Measurements from ENCODE around the gene CEP290. TPM values are rescaled to one million over a fixed set of nuclear protein-coding genes. Genes with fewer than 3 reads are reported as not detected.
"Not testable (repeated sequence)": the region's sequence is repeated elsewhere in the genome, so short reads cannot be mapped to it uniquely, and the experiment has no call there.

The CEP290 gene
- total and polyA plus RNA-seq, 3 experiments from 2014 or later, result 9.8 to 15.9 (median 14.2) TPM

DNA sequence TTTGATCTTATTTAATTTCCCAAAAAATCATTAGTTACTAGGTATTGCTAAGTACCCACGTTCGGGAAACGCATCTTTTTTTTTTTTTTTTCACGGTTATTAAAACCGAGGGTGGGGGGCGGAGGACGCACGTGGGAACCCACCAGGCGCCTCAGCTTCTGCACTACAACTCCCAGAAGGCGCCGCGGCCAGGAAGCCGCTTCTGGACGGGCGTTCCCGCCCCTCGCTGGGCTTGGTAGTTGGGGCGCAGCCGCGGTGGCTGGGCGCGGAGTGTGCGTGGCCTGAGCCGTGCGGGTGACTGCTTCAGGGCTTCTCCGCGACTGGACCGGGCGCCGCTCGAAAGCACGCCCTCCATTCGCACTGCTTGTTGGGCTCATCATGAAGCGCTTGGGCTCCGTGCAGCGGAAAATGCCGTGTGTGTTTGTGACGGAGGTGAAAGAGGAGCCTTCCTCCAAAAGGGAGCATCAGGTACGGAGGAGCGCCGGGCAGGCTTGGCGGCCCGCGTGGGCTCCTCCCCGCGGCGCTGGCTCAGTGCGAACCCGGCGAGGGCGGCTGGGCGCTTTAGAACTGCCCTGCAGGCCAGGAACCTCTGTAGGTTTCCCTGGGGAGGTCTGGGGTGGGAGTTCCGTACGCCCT lies 106.5 kb downstream of the CEP290 start:
- Mint-ChIP-seq H3K4me1 (peaks cover 56 to 66% (median 61%) of the 10 kb centered on the region in 3 donors), H3K27me3 (peaks cover 0 to 3% of the 10 kb centered on the region in 2 donors), H3K4me3 (peak overlapping the region; percentile 94 to 99 (median 96)), H3K9me3 (no peaks in the 10 kb centered on the region), H3K36me3 (peaks cover 0 to 13% (median 0%) of the 10 kb centered on the region in 3 donors), H3K27ac (peak overlapping the region; percentile 58 to 96 (median 94))
- ChIA-PET CTCF (interaction anchor here (1.2 kb wide), 1 partner anchor 15 kb away, joined by 3 read pairs; no protein-coding TSS in a partner anchor), POLR2A (interaction anchor here (0.6 kb wide), 1 partner anchor 48 kb away, joined by 3 read pairs; no protein-coding TSS in a partner anchor)
- peak; percentile 77 to 90 (median 85) for DNase-seq
- H3K4me1 ChIP-seq (ENCODE audit: insufficient read depth, low read length), result peaks cover 18% of the 10 kb centered on the region
- H3K36me3 ChIP-seq (ENCODE audit: insufficient read depth, low read length), result no peaks in the 10 kb centered on the region
- peak overlapping the region; percentile 81 for H3K27ac ChIP-seq (ENCODE audit: low read depth, low read length)
- H3K4me3 ChIP-seq (ENCODE audit: low read length), result peak overlapping the region; percentile 59
- no peaks in the 10 kb centered on the region for H3K27me3 ChIP-seq (ENCODE audit: insufficient read depth, low read length, poor library complexity, severe bottlenecking)
- no peaks in the 10 kb centered on the region for H3K9me3 ChIP-seq (ENCODE audit: low read length)

DNA sequence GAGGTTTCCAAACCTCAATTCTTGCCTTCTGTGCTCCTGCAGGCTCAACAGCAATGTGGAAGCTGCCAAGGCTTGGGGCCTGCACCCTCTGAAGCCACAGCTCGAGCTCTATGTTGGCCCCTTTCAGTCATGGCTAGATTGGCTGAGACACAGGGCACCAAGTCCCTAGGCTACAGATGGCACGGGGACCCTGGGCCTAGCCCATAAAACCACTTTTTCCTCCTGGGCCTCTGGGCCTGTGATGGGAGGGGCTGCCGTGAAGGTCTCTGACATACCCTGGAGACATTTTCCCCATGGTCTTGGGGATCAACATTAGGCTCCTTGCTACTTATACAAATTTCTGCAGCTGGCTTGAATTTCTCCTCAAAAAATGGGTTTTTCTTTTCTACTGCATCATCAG lies 110.7 kb downstream of the CEP290 start:
- POLR2A ChIA-PET; H3K9me3 Mint-ChIP-seq; H3K4me1 ChIP-seq (ENCODE audit: insufficient read depth, low read length); CTCF ChIA-PET; H3K36me3 Mint-ChIP-seq; H3K36me3 ChIP-seq (ENCODE audit: insufficient read depth, low read length); H3K27me3 Mint-ChIP-seq; H3K27ac ChIP-seq (ENCODE audit: low read depth, low read length); H3K27me3 ChIP-seq (ENCODE audit: insufficient read depth, low read length, poor library complexity, severe bottlenecking); H3K9me3 ChIP-seq (ENCODE audit: low read length); H3K27ac Mint-ChIP-seq; H3K4me3 ChIP-seq (ENCODE audit: low read length); DNase-seq; H3K4me3 Mint-ChIP-seq: not testable (repeated sequence)
- peaks cover 20 to 23% (median 20%) of the 10 kb centered on the region in 3 donors for H3K4me1 Mint-ChIP-seq

DNA sequence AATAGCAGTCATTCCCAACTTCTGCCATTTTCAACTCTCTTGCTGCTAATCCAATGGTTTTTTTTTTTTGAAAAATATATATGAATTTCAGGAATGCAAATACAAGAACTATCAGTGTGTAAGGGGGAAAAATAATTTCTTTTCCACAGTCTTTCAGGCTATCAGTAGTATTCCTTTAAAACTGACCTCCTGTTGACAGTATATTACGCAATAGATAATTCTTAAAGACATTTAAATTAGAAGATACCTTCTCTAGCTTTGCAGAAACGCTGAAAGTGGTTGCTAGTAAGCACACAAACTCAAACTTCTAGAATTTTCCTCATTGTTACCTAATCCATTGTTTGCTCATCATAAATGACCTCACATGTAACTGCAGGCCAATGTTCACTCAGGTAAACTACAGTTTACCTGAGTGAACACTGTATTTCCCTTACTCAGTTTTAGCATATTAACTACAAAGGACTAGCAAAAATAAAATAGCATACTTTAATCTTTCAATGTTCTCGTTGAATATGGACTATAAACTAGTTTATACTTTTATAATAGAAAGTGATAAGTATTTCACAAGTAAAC lies 112.7 kb downstream of the CEP290 start, which contains the start of gene C12orf50:
Gene C12orf50 (minus strand): TSS at position 309 of the 573 bp plus-strand sequence. CDS start 2,439 bp downstream, outside the sequence.
- H3K27ac Mint-ChIP-seq, result peak within 1 kb of the TSS in 1 of 8 donors; percentile 36
- H3K4me1 ChIP-seq (ENCODE audit: insufficient read depth, low read length), result no peaks in the 10 kb centered on the region
- CTCF ChIA-PET, result no interaction called here
- no peaks in the 10 kb centered on the region for H3K9me3 Mint-ChIP-seq
- no peak within 1 kb of the TSS for H3K4me3 ChIP-seq (ENCODE audit: low read length)
- H3K36me3 Mint-ChIP-seq, result no peaks in the 10 kb centered on the region
- no peaks in the 10 kb centered on the region for H3K9me3 ChIP-seq (ENCODE audit: low read length)
- peaks cover 0 to 3% of the 10 kb centered on the region in 2 donors for H3K27me3 Mint-ChIP-seq
- no peak within 1 kb of the TSS for H3K27ac ChIP-seq (ENCODE audit: low read depth, low read length)
- no peaks in the 10 kb centered on the region for H3K36me3 ChIP-seq (ENCODE audit: insufficient read depth, low read length)
- peaks cover 5 to 6% (median 6%) of the 10 kb centered on the region in 3 donors for H3K4me1 Mint-ChIP-seq
- no peak for DNase-seq
- no peaks in the 10 kb centered on the region for H3K27me3 ChIP-seq (ENCODE audit: insufficient read depth, low read length, poor library complexity, severe bottlenecking)
- no peak within 1 kb of the TSS for H3K4me3 Mint-ChIP-seq
- POLR2A ChIA-PET, result no interaction called here

DNA sequence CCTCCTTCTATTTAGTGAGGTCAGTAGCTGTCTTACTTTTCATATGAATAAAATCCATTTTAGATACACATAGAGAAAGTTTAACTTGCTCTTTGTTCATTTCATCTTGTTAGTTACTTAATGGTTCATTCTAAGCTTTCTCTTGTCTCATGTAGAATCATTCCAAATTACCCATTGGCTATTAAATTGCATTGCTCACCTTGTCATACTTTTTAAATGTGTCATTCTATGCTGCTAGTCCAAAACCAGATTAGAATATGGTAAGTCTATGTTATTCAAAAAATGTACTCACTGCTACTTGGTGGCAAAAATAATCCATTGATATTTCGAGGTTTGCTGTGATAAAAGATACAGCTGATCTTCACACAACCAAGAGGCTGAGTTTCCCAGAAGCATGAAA lies 115.7 kb downstream of the CEP290 start:
- no peak overlapping the region for H3K27ac Mint-ChIP-seq
- POLR2A ChIA-PET, result no interaction called here

DNA sequence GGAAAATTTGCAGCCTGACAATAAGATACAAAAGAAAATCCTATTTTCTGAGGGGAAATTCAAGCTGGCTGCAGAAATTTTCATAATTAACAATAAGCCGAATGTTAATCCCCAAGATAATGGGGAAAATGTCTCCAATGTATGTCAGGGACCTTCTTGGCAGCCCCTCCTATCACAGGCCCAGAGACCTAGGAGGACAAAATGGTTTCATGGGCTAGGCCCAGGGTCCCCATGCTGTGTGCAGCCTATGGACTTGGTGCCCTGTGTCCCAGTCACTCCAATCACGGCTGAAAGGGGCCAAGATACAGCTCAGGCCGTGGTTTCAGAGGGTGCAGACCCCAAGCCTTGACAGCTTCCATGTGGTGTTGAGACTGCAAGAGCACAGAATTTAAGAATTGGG lies 123.9 kb downstream of the CEP290 start:
- ChIA-PET CTCF (no interaction called here), POLR2A (no interaction called here)
- Mint-ChIP-seq H3K9me3 (peaks cover 4 to 12% (median 6%) of the 10 kb centered on the region in 5 donors), H3K27me3 (peaks cover 12 to 52% of the 10 kb centered on the region in 2 donors), H3K4me3 (no peak overlapping the region), H3K4me1 (no peaks in the 10 kb centered on the region), H3K27ac (no peak overlapping the region), H3K36me3 (peaks cover 0 to 17% (median 2%) of the 10 kb centered on the region in 3 donors)
- Histone ChIP-seq H3K4me1 (ENCODE audit: insufficient read depth, low read length) (no peaks in the 10 kb centered on the region), H3K4me3 (ENCODE audit: low read length) (no peak overlapping the region), H3K9me3 (ENCODE audit: low read length) (no peaks in the 10 kb centered on the region), H3K27ac (ENCODE audit: low read depth, low read length) (no peak overlapping the region), H3K27me3 (ENCODE audit: insufficient read depth, low read length, poor library complexity, severe bottlenecking) (no peaks in the 10 kb centered on the region), H3K36me3 (ENCODE audit: insufficient read depth, low read length) (no peaks in the 10 kb centered on the region)
- no peak for DNase-seq

More for the DNA sequence above, 115.7 kb downstream of the CEP290 start:
- H3K27me3 Mint-ChIP-seq, result peaks cover 0 to 4% of the 10 kb centered on the region in 2 donors
- Histone ChIP-seq H3K36me3 (ENCODE audit: insufficient read depth, low read length) (no peaks in the 10 kb centered on the region), H3K4me1 (ENCODE audit: insufficient read depth, low read length) (no peaks in the 10 kb centered on the region), H3K27me3 (ENCODE audit: insufficient read depth, low read length, poor library complexity, severe bottlenecking) (no peaks in the 10 kb centered on the region), H3K9me3 (ENCODE audit: low read length) (no peaks in the 10 kb centered on the region), H3K4me3 (ENCODE audit: low read length) (no peak overlapping the region), H3K27ac (ENCODE audit: low read depth, low read length) (no peak overlapping the region)
- no peaks in the 10 kb centered on the region for H3K9me3 Mint-ChIP-seq
- H3K36me3 Mint-ChIP-seq, result no peaks in the 10 kb centered on the region
- no peaks in the 10 kb centered on the region for H3K4me1 Mint-ChIP-seq
- DNase-seq, result no peak
- H3K4me3 Mint-ChIP-seq, result no peak overlapping the region
- CTCF ChIA-PET, result no interaction called here

DNA sequence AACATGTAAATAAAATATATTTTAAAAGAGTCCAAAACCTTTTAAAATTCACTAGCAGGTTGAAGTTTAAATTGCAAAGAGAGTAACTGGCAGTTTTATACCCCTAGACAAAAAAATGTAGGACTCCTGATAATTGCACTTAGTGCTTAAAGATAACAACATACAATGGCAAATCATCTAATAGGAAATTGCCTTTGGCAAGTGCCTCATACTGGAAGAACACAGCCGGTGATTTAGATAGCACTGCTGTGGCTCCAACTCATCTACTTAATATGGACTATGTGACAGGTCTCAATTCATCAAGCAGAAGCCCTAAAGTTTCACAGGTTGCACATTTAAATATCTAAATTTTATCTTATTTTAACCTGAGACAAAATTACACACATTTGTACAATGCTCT lies 126.1 kb downstream of the CEP290 start:
- H3K27ac ChIP-seq (ENCODE audit: low read depth, low read length), result no peak overlapping the region

DNA sequence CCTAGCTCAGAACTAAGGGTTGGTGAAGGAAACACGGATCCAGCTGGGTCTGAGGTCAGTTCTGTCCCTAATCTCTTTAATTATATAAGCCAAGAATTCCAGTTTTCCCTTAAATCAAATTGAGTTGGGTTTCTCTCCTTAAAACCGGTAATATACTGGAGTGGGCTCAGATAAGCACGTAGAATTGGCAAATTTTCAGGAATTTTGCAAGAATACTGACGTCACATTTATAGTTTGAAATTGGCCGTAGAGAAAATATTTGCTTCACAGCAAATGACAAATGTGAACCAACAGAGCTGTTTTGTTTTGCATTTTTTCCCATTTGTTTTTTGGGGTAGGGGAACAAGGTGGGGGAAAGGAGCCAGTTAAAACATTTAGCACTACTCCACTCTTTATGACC lies 130.1 kb downstream of the CEP290 start:
- Histone ChIP-seq H3K27me3 (ENCODE audit: insufficient read depth, low read length, poor library complexity, severe bottlenecking) (no peaks in the 10 kb centered on the region), H3K9me3 (ENCODE audit: low read length) (no peaks in the 10 kb centered on the region), H3K4me3 (ENCODE audit: low read length) (no peak overlapping the region), H3K27ac (ENCODE audit: low read depth, low read length) (no peak overlapping the region), H3K36me3 (ENCODE audit: insufficient read depth, low read length) (no peaks in the 10 kb centered on the region), H3K4me1 (ENCODE audit: insufficient read depth, low read length) (no peaks in the 10 kb centered on the region)
- DNase-seq, result no peak
- Mint-ChIP-seq H3K4me1 (no peaks in the 10 kb centered on the region), H3K27ac (no peak overlapping the region), H3K36me3 (no peaks in the 10 kb centered on the region), H3K4me3 (no peak overlapping the region), H3K27me3 (peaks cover 6 to 31% of the 10 kb centered on the region in 2 donors), H3K9me3 (peaks cover 0 to 2% (median 0%) of the 10 kb centered on the region in 5 donors)
- ChIA-PET CTCF (no interaction called here), POLR2A (no interaction called here)

More for the DNA sequence above, 126.1 kb downstream of the CEP290 start:
- H3K4me3 Mint-ChIP-seq, result no peak overlapping the region
- DNase-seq, result no peak
- H3K27me3 Mint-ChIP-seq, result peaks cover 15 to 57% of the 10 kb centered on the region in 2 donors
- H3K4me1 Mint-ChIP-seq, result no peaks in the 10 kb centered on the region
- Histone ChIP-seq H3K27me3 (ENCODE audit: insufficient read depth, low read length, poor library complexity, severe bottlenecking) (no peaks in the 10 kb centered on the region), H3K9me3 (ENCODE audit: low read length) (no peaks in the 10 kb centered on the region), H3K4me1 (ENCODE audit: insufficient read depth, low read length) (no peaks in the 10 kb centered on the region), H3K36me3 (ENCODE audit: insufficient read depth, low read length) (no peaks in the 10 kb centered on the region), H3K4me3 (ENCODE audit: low read length) (no peak overlapping the region)
- peaks cover 4 to 12% (median 6%) of the 10 kb centered on the region in 5 donors for H3K9me3 Mint-ChIP-seq
- CTCF ChIA-PET, result no interaction called here
- POLR2A ChIA-PET, result no interaction called here
- H3K27ac Mint-ChIP-seq, result no peak overlapping the region
- H3K36me3 Mint-ChIP-seq, result peaks cover 0 to 16% (median 2%) of the 10 kb centered on the region in 3 donors

DNA sequence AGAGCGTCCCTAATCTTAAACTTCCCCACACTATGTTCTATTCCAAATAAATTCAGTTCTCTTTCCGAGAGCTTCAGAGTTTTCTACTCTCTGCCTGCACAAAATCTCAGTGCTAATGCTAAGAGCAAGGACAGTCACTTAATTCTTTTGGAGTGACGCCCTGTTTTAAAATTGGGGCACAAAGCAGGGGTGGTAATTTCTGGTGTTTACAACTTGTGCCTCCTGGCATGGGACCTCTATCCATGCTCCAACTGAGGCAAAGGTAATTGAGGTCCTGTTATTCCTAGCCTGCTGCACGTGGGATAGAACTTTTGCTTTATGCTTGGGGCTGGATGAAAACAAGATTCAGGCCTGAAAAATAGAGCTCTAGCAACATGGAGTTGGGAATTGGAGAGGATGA lies 135.5 kb downstream of the CEP290 start:
- Mint-ChIP-seq H3K4me3 (no peak overlapping the region), H3K27ac (no peak overlapping the region), H3K36me3 (no peaks in the 10 kb centered on the region), H3K9me3 (peaks cover 0 to 5% (median 2%) of the 10 kb centered on the region in 5 donors), H3K27me3 (peaks cover 0 to 11% of the 10 kb centered on the region in 2 donors), H3K4me1 (no peaks in the 10 kb centered on the region)
- H3K27ac ChIP-seq (ENCODE audit: low read depth, low read length), result no peak overlapping the region
- ChIA-PET POLR2A (no interaction called here), CTCF (no interaction called here)
- H3K4me3 ChIP-seq (ENCODE audit: low read length), result no peak overlapping the region
- no peaks in the 10 kb centered on the region for H3K4me1 ChIP-seq (ENCODE audit: insufficient read depth, low read length)
- no peak for DNase-seq
- H3K36me3 ChIP-seq (ENCODE audit: insufficient read depth, low read length), result no peaks in the 10 kb centered on the region
- no peaks in the 10 kb centered on the region for H3K9me3 ChIP-seq (ENCODE audit: low read length)
- H3K27me3 ChIP-seq (ENCODE audit: insufficient read depth, low read length, poor library complexity, severe bottlenecking), result no peaks in the 10 kb centered on the region
